GM23338 (cell line): ENCODE results near the gene CHCHD6. TPM values are rescaled to one million over a fixed set of nuclear protein-coding genes. Genes with fewer than 3 reads are reported as not detected.
"Not testable (repeated sequence)": the region's sequence is repeated elsewhere in the genome, so short reads cannot be mapped to it uniquely, and the experiment has no call there.

Experiments used
- ATAC-seq: fragments of 200-7000 bp; cut with Tn5 transposase; 3 replicates; pipeline ENCODE4 v1.9.1; 2020
- DNase-seq: peaks from one replicate; pipeline ENCODE4 v3.0.0-alpha.2; 2015; ENCODE audit warnings: low spot score
- H2AFZ ChIP-seq: fragments of 200-600 bp; sonication (generic); 2 replicates; pipeline ENCODE4 v1.8.0; 2016; ENCODE audit warnings: antibody characterized with exemption, mild to moderate bottlenecking, moderate library complexity
- H3F3A ChIP-seq: fragments of 200-600 bp; sonication (generic); replicated peaks from 2 replicates; pipeline ENCODE4 v1.8.0; 2017; ENCODE audit warnings: antibody characterized with exemption, mixed run types, low read depth
- H3K27ac ChIP-seq: fragments of 200-600 bp; sonication (generic); 2 replicates; pipeline ENCODE4 v1.6.1; 2016; ENCODE audit warnings: low read depth
- H3K27me3 ChIP-seq: fragments of 200-600 bp; sonication (generic); 2 replicates; pipeline ENCODE4 v1.8.0; 2016; ENCODE audit warnings: mild to moderate bottlenecking, mixed run types, moderate library complexity; ENCODE audit not compliant: insufficient read depth
- H3K36me3 ChIP-seq: fragments of 200-600 bp; sonication (generic); 2 replicates; pipeline ENCODE4 v1.8.0; 2016; ENCODE audit warnings: mild to moderate bottlenecking; ENCODE audit not compliant: insufficient read depth
- H3K4me1 ChIP-seq: fragments of 200-600 bp; sonication (generic); 2 replicates; pipeline ENCODE4 v1.8.0; 2016; ENCODE audit warnings: mild to moderate bottlenecking, moderate library complexity; ENCODE audit not compliant: insufficient read depth
- H3K4me2 ChIP-seq: fragments of 200-600 bp; sonication (generic); 2 replicates; pipeline ENCODE4 v1.7.1; 2017; ENCODE audit warnings: mixed run types
- H3K4me3 ChIP-seq: fragments of 200-600 bp; sonication (generic); 2 replicates; pipeline ENCODE4 v1.6.1; 2016; ENCODE audit warnings: mixed run types
- H3K79me2 ChIP-seq: fragments of 200-600 bp; sonication (generic); replicated peaks from 2 replicates; pipeline ENCODE4 v1.8.0; 2017; ENCODE audit warnings: mild to moderate bottlenecking; ENCODE audit not compliant: insufficient read depth
- H3K9me2 ChIP-seq: fragments of 200-600 bp; sonication (generic); 2 replicates; pipeline ENCODE4 v1.8.0; 2017; ENCODE audit not compliant: insufficient read depth
- H4K20me1 ChIP-seq: fragments of 200-600 bp; sonication (generic); replicated peaks from 2 replicates; pipeline ENCODE4 v1.8.0; 2017; ENCODE audit warnings: mild to moderate bottlenecking; ENCODE audit not compliant: insufficient read depth
- H3K27ac Mint-ChIP-seq: 2 replicates; pipeline ENCODE4 v1.8.0; 2020; ENCODE audit warnings: inconsistent platforms, mild to moderate bottlenecking, moderate library complexity, mixed read lengths
- H3K27me3 Mint-ChIP-seq: 3 replicates; pipeline ENCODE4 v1.8.0; 2022; ENCODE audit warnings: low read depth, mild to moderate bottlenecking, moderate library complexity, mixed read lengths, inconsistent platforms; ENCODE audit not compliant: insufficient read depth, poor library complexity
- H3K36me3 Mint-ChIP-seq: 3 replicates; pipeline ENCODE4 v1.8.0; 2021; ENCODE audit warnings: low read depth, mild to moderate bottlenecking, inconsistent platforms, moderate library complexity, mixed read lengths
- H3K4me1 Mint-ChIP-seq: 3 replicates; pipeline ENCODE4 v1.8.0; 2020; ENCODE audit warnings: mild to moderate bottlenecking, inconsistent platforms, mixed read lengths
- H3K4me3 Mint-ChIP-seq: 3 replicates; pipeline ENCODE4 v1.8.0; 2021; ENCODE audit warnings: moderate library complexity, mild to moderate bottlenecking, inconsistent platforms, mixed read lengths
- H3K9me3 Mint-ChIP-seq: 3 replicates; pipeline ENCODE4 v1.8.0; 2020; ENCODE audit warnings: moderate library complexity, mild to moderate bottlenecking, inconsistent platforms, mixed read lengths
- CREB1 ChIP-seq: fragments of 250-450 bp; sonication (Bioruptor Pico); IDR thresholded peaks from 2 replicates; pipeline ENCODE4 v1.5.0; 2020; ENCODE audit warnings: low read depth, mild to moderate bottlenecking, moderate library complexity
- ETS1 ChIP-seq: IDR thresholded peaks from 2 replicates; pipeline ENCODE4 v1.6.1; 2016; ENCODE audit warnings: antibody characterized with exemption
- EZH2 ChIP-seq: fragments of 200-600 bp; sonication (generic); IDR thresholded peaks from one replicate; pipeline ENCODE4 v1.8.0; 2017; ENCODE audit warnings: antibody characterized with exemption, mild to moderate bottlenecking, low read depth; ENCODE audit not compliant: unreplicated experiment
- EZH2phosphoT487 ChIP-seq: fragments of 200-600 bp; sonication (generic); IDR thresholded peaks from one replicate; pipeline ENCODE4 v1.8.1; 2018; ENCODE audit warnings: antibody characterized with exemption; ENCODE audit not compliant: unreplicated experiment
- JUNB ChIP-seq: IDR thresholded peaks from one replicate; pipeline ENCODE4 v1.6.1; 2016; ENCODE audit warnings: antibody characterized with exemption; ENCODE audit not compliant: unreplicated experiment
- NANOG ChIP-seq: IDR thresholded peaks from 2 replicates; pipeline ENCODE4 v1.6.1; 2016; ENCODE audit warnings: antibody characterized with exemption, borderline replicate concordance
- POLR2AphosphoS5 ChIP-seq: IDR thresholded peaks from 2 replicates; pipeline ENCODE4 v1.6.1; 2016; ENCODE audit warnings: antibody characterized with exemption, low read depth
- REST ChIP-seq: IDR thresholded peaks from one replicate; pipeline ENCODE4 v1.6.1; 2018; ENCODE audit warnings: antibody characterized with exemption; ENCODE audit not compliant: unreplicated experiment
- ZNF462 ChIP-seq: fragments of 250-450 bp; sonication (Bioruptor Pico); IDR thresholded peaks from 2 replicates; pipeline ENCODE4 v1.5.0; 2020; ENCODE audit warnings: mild to moderate bottlenecking, moderate library complexity
- polyA plus RNA-seq: library from polyadenylated mRNA; unstranded; fragments of >200 nt; fragmentation: Nextera tagmentation; extraction: Ambion mirVana; gene quantifications from 2 replicates; pipeline ENCODE4 v1.2.1, GENCODE V29; 2016
- total RNA-seq: library from RNA; depleted of rRNA; stranded (reverse); fragments of >200 nt; shearing (Covaris generic); gene quantifications from 2 replicates; pipeline ENCODE4 v1.2.3, GENCODE V29; 2014
- TF ChIP-seq, protein P1 (sequence below), 2 experiments: fragments of 200-600 bp in 1 of 2; sonication (generic) in 1 of 2; conservative IDR thresholded peaks; 2 replicates each; pipeline versions ENCODE4 v1.5.1 to v1.6.1; 2016 to 2017; ENCODE audit warnings: antibody characterized with exemption in 2 of 2, low read depth in 2 of 2, mild to moderate bottlenecking in 2 of 2, moderate library complexity in 1 of 2

Gene CHCHD6
- total and polyA plus RNA-seq, 2 experiments from 2014 or later, result 28.8 to 43.0 TPM

DNA sequence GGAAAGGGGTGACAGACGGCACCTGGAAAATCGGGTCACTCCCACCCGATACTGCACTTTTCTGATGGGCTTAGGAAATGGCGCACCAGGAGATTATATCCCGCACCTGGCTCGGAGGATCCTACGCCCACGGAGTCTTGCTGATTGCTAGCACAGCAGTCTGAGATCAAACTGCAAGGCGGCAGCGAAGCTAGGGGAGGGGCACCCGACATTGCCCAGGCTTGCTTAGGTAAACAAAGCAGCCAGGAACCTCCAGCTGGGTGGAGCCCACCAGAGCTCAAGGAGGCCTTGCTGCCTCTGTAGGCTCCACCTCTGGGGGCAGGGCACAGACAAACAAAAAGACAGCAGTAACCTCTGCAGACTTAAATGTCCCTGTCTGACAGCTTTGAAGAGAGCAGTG lies 97.3 kb downstream of the CHCHD6 start:
- H3K36me3 ChIP-seq, H3K4me1 Mint-ChIP-seq, H3K27ac Mint-ChIP-seq, H3K27me3 Mint-ChIP-seq, DNase-seq, H3K9me2 ChIP-seq, H4K20me1 ChIP-seq, H3K4me2 ChIP-seq, H3K4me3 Mint-ChIP-seq, H3F3A ChIP-seq, ATAC-seq, H2AFZ ChIP-seq, H3K4me1 ChIP-seq, H3K27me3 ChIP-seq, H3K27ac ChIP-seq, H3K79me2 ChIP-seq, H3K4me3 ChIP-seq: not testable (repeated sequence)
- H3K36me3 Mint-ChIP-seq, result peaks cover 64% of the 10 kb centered on the region
- peaks cover 55% of the 10 kb centered on the region for H3K9me3 Mint-ChIP-seq

- DNase-seq, result no peak
- Mint-ChIP-seq H3K4me3 (no peak overlapping the region), H3K4me1 (0 out of 3 replicates have a peak, but pooled peaks cover 5% of the 10 kb centered on the region), H3K27ac (no peak overlapping the region), H3K36me3 (peaks cover 9% of the 10 kb centered on the region; the same call in 2 of the 3 replicates), H3K9me3 (peaks cover 10% of the 10 kb centered on the region; the same call in 2 of the 3 replicates), H3K27me3 (no peaks in the 10 kb centered on the region)
- H3K4me1 ChIP-seq, result no peaks in the 10 kb centered on the region
- no peaks in the 10 kb centered on the region; the same call in 1 of the 2 replicates for H4K20me1 ChIP-seq
- no peak overlapping the region for H3K27ac ChIP-seq
- H3K4me3 ChIP-seq, result no peak overlapping the region
- no peak overlapping the region for H3K4me2 ChIP-seq
- no peaks in the 10 kb centered on the region for H3K9me2 ChIP-seq
- H3F3A ChIP-seq, result no peaks in the 10 kb centered on the region
- no peaks in the 10 kb centered on the region for H3K36me3 ChIP-seq
- ATAC-seq, result no peak
- no peaks in the 10 kb centered on the region for H3K79me2 ChIP-seq
- no peaks in the 10 kb centered on the region for H3K27me3 ChIP-seq
- H2AFZ ChIP-seq, result no peak overlapping the region
- TF ChIP-seq CREB1 (CRISPR knock-in tag), result no peak
- TF ChIP-seq, protein P1, sequence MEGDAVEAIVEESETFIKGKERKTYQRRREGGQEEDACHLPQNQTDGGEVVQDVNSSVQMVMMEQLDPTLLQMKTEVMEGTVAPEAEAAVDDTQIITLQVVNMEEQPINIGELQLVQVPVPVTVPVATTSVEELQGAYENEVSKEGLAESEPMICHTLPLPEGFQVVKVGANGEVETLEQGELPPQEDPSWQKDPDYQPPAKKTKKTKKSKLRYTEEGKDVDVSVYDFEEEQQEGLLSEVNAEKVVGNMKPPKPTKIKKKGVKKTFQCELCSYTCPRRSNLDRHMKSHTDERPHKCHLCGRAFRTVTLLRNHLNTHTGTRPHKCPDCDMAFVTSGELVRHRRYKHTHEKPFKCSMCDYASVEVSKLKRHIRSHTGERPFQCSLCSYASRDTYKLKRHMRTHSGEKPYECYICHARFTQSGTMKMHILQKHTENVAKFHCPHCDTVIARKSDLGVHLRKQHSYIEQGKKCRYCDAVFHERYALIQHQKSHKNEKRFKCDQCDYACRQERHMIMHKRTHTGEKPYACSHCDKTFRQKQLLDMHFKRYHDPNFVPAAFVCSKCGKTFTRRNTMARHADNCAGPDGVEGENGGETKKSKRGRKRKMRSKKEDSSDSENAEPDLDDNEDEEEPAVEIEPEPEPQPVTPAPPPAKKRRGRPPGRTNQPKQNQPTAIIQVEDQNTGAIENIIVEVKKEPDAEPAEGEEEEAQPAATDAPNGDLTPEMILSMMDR (conservative IDR thresholded peaks at IDR 0.05; ENCODE audit: low read depth in 2 of 2), result no peak
- no peak for TF ChIP-seq REST
- no peak for TF ChIP-seq JUNB
- TF ChIP-seq EZH2phosphoT487, result no peak
- TF ChIP-seq POLR2AphosphoS5, result no peak
- TF ChIP-seq NANOG, result no peak
- no peak for TF ChIP-seq ZNF462
- no peak for TF ChIP-seq ETS1
- no peak for TF ChIP-seq EZH2
Observed at GRCh38 chr3:126807795-126808194, 103.8 kb downstream of the CHCHD6 start.
